ENCODE results near the gene MYL6B.

MYL6B gene

GRCh38 chr12:56152132-56152755 lies at the start of gene MYL6B:
Gene MYL6B, plus strand, starts transcription at chr12:56152587. Its CDS starts 1,332 bp downstream, at chr12:56153919.
- peak within 1 kb of the TSS; percentile 79 for H3K27ac ChIP-seq
- TF ChIP-seq ZFX (IDR thresholded peaks at IDR 0.05) (no peak), CTCF (conservative IDR thresholded peaks at IDR 0.05) (no peak)

DNA sequence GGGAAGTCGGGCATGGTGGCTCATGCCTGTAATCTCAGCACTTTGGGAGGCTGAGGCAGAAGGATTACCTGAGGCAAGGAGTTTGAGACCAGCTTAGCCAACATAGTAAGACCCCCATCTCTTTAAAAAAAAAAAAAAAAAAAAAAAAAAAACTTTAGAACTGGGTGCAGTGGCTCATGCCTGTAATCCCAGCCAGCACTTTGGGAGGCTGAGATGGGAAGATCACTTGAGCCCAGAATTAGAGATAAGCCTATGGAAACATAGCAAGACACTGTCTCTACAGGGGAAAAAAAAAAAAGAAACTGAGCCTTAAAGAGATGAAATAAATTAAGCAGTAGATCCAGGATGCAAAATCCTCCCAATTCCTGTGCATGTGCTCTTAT lies 49.7 kb upstream of the MYL6B start:
- H3K27ac ChIP-seq = no peak overlapping the region
- no peak for TF ChIP-seq ZFX (IDR thresholded peaks at IDR 0.05)
- no peak for TF ChIP-seq CTCF (conservative IDR thresholded peaks at IDR 0.05)

DNA sequence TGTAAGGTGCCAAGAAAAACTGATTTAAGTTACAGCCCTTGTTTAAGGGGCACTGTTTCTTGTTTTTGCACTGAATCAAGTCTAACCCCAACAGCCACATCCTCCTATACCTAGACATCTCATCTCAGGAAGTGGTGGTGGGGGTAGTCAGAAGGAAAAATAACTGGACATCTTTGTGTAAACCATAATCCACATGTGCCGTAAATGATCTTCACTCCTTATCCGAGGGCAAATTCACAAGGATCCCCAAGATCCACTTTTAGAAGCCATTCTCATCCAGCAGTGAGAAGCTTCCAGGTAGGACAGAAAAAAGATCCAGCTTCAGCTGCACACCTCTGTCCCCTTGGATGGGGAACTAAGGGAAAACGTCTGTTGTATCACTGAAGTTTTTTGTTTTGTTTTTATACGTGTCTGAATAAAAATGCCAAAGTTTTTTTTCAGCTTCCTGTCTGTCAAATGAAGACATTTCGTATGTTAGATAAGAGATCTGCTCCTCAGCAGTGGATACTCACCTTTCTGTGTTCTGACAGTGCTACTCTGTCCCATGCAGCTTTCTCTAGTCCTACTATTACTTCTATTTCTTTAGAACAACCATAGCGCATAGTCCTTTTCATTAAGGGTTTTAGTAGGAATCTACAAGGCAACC lies 49.2 kb upstream of the MYL6B start:
- H3K27ac ChIP-seq = peak overlapping the region; percentile 97
- no peak for TF ChIP-seq CTCF (conservative IDR thresholded peaks at IDR 0.05)
- TF ChIP-seq ZFX (IDR thresholded peaks at IDR 0.05) = no peak

GRCh38 chr12:56103823-56104108 lies 48.6 kb upstream of the MYL6B start:
- H3K27ac ChIP-seq = peak overlapping the region; percentile 97
- TF ChIP-seq CTCF (conservative IDR thresholded peaks at IDR 0.05) = no peak
- TF ChIP-seq ZFX (IDR thresholded peaks at IDR 0.05) = no peak

- H3K27ac ChIP-seq = peak within 1 kb of the TSS; percentile 97
- TF ChIP-seq ZFX (IDR thresholded peaks at IDR 0.05) = peak; percentile 72; the same call in 1 of the 2 replicates
- TF ChIP-seq CTCF (conservative IDR thresholded peaks at IDR 0.05) = no peak
Observed at GRCh38 chr12:56104109-56104814, 48.1 kb upstream of the MYL6B start, which contains the start of gene PA2G4. Gene PA2G4, plus strand, starts transcription at chr12:56104559. Its CDS starts 179 bp downstream, at chr12:56104738.

- no peak for TF ChIP-seq CTCF (conservative IDR thresholded peaks at IDR 0.05)
- peak; percentile 23; the same call in 1 of the 2 replicates for TF ChIP-seq ZFX (IDR thresholded peaks at IDR 0.05)
- peak overlapping the region; percentile 97 for H3K27ac ChIP-seq
Observed at GRCh38 chr12:56104815-56105608, 47.4 kb upstream of the MYL6B start.
